KMS-11 (cell line): Measurements from ENCODE around the gene ABCA10.

ENCODE experiments used
- H2AFZ ChIP-seq: fragments of 200-600 bp; sonication (generic); 2 replicates; pipeline ENCODE4 v1.6.1; 2016; ENCODE audit warnings: antibody characterized with exemption, mixed run types, low read depth
- H3K27ac ChIP-seq: fragments of 200-600 bp; sonication (generic); 2 replicates; pipeline ENCODE4 v1.6.1; 2016; ENCODE audit warnings: mild to moderate bottlenecking, mixed run types
- H3K27me3 ChIP-seq: fragments of 200-600 bp; sonication (generic); 2 replicates; pipeline ENCODE4 v1.6.1; 2017; ENCODE audit warnings: mild to moderate bottlenecking, low read depth, mixed run types, moderate library complexity; ENCODE audit not compliant: insufficient read depth
- H3K36me3 ChIP-seq: fragments of 200-600 bp; sonication (generic); 2 replicates; pipeline ENCODE4 v1.6.1; 2017; ENCODE audit warnings: mild to moderate bottlenecking, mixed run types; ENCODE audit not compliant: insufficient read depth
- H3K4me1 ChIP-seq: fragments of 200-600 bp; sonication (generic); 2 replicates; pipeline ENCODE4 v1.6.1; 2016; ENCODE audit warnings: mild to moderate bottlenecking, low read depth, mixed run types; ENCODE audit not compliant: poor library complexity, severe bottlenecking
- H3K4me2 ChIP-seq: fragments of 200-600 bp; sonication (generic); 2 replicates; pipeline ENCODE4 v1.7.0; 2016; ENCODE audit warnings: mild to moderate bottlenecking, mixed run types
- H3K4me3 ChIP-seq: fragments of 200-600 bp; sonication (generic); IDR thresholded peaks from 2 replicates; pipeline ENCODE4 v1.6.1; 2017; ENCODE audit warnings: low read depth, low read length, mixed read lengths; ENCODE audit not compliant: insufficient read depth
- H3K79me2 ChIP-seq: fragments of 200-600 bp; sonication (generic); 2 replicates; pipeline ENCODE4 v1.6.1; 2016; ENCODE audit warnings: low read depth, mixed run types; ENCODE audit not compliant: insufficient read depth
- H3K9ac ChIP-seq: fragments of 200-600 bp; sonication (generic); 2 replicates; pipeline ENCODE4 v1.6.1; 2016; ENCODE audit warnings: mild to moderate bottlenecking, mixed run types
- H4K20me1 ChIP-seq: fragments of 200-600 bp; sonication (generic); 2 replicates; pipeline ENCODE4 v1.6.1; 2016; ENCODE audit warnings: mild to moderate bottlenecking, mixed run types; ENCODE audit not compliant: insufficient read depth
- CTCF ChIP-seq: fragments of 200-600 bp; sonication (generic); conservative IDR thresholded peaks from 2 replicates; pipeline ENCODE4 v1.6.1; 2017; ENCODE audit warnings: low read depth, mild to moderate bottlenecking, antibody characterized with exemption, low read length, moderate library complexity, mixed read lengths

ABCA10 gene

GRCh38 chr17:69268543-69269014 is 40.0 kb upstream of the ABCA10 start:
- Histone ChIP-seq H3K79me2 (no peaks in the 10 kb centered on the region), H3K4me2 (no peak overlapping the region), H3K27me3 (no peaks in the 10 kb centered on the region), H3K27ac (no peak overlapping the region), H3K4me1 (no peaks in the 10 kb centered on the region), H3K9ac (no peak overlapping the region), H3K4me3 (no peak overlapping the region), H3K36me3 (no peaks in the 10 kb centered on the region), H4K20me1 (no peaks in the 10 kb centered on the region), H2AFZ (no peak overlapping the region)
- TF ChIP-seq CTCF: no peak

GRCh38 chr17:69267219-69267618 is 38.6 kb upstream of the ABCA10 start:
- no peak overlapping the region for H3K27ac ChIP-seq
- TF ChIP-seq CTCF: no peak
- H3K4me1 ChIP-seq: no peaks in the 10 kb centered on the region
- H3K9ac ChIP-seq: no peak overlapping the region
- no peak overlapping the region for H3K4me2 ChIP-seq
- H3K36me3 ChIP-seq: no peaks in the 10 kb centered on the region
- no peak overlapping the region for H3K4me3 ChIP-seq
- H3K79me2 ChIP-seq: no peaks in the 10 kb centered on the region
- H2AFZ ChIP-seq: no peak overlapping the region
- H3K27me3 ChIP-seq: no peaks in the 10 kb centered on the region
- H4K20me1 ChIP-seq: no peaks in the 10 kb centered on the region

DNA sequence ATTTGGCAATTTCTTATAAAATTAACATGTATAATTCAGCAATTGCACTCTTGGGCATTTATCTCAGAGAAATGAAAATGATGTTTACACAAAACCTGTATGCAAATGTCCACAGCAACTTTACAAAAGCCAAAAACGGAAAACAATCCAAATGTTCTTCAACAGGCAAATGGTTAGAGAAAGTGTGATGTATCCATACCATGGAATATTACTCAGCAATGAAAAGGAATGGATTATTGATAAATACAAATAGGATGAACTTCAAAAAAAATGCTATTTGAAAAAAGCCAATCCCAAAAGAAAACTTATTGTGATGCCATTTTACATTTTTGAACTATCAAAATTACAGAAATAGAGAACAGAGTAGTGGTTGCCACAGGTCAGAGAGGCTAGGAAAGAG is 37.2 kb upstream of the ABCA10 start:
- no peaks in the 10 kb centered on the region for H4K20me1 ChIP-seq
- H3K4me2 ChIP-seq: no peak overlapping the region
- H3K36me3 ChIP-seq: no peaks in the 10 kb centered on the region
- H3K9ac ChIP-seq: no peak overlapping the region
- no peak for TF ChIP-seq CTCF
- H2AFZ ChIP-seq: no peak overlapping the region
- H3K27ac ChIP-seq: no peak overlapping the region
- H3K27me3 ChIP-seq: no peaks in the 10 kb centered on the region
- H3K4me3 ChIP-seq: no peak overlapping the region
- no peaks in the 10 kb centered on the region for H3K79me2 ChIP-seq
- H3K4me1 ChIP-seq: no peaks in the 10 kb centered on the region

DNA sequence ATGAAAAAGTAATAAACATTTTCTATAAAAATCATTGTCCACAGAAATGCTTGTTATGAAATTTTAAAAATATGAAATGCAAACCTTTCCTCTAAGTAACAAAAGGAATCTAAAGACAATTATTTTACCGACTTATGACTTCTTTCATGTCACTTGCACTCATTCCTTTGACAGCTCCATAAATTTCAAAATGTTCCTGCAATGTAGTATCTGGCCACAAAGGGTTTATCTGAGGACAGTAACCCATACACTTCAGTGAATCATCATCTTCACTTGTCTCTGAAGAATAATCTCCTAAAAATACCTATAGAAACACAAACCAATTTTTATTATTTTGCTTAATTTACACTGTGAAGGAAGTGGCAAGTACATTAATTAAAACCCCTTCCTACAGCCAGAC is 25.6 kb upstream of the ABCA10 start:
- H3K4me3 ChIP-seq: no peak overlapping the region
- no peak overlapping the region for H3K27ac ChIP-seq
- no peaks in the 10 kb centered on the region for H4K20me1 ChIP-seq
- H3K36me3 ChIP-seq: no peaks in the 10 kb centered on the region
- no peak for TF ChIP-seq CTCF
- H3K9ac ChIP-seq: no peak overlapping the region
- no peak overlapping the region for H2AFZ ChIP-seq
- no peaks in the 10 kb centered on the region for H3K79me2 ChIP-seq
- no peak overlapping the region for H3K4me2 ChIP-seq
- H3K27me3 ChIP-seq: no peaks in the 10 kb centered on the region
- no peaks in the 10 kb centered on the region for H3K4me1 ChIP-seq
